Right kidney (tissue), 9 donors: ENCODE measurements around the gene SIGLEC11.
A peak's percentile ranks its signal among the peaks of the same experiment; 100 is the strongest.
"Not testable (repeated sequence)": the region's sequence is repeated elsewhere in the genome, so short reads cannot be mapped to it uniquely, and the experiment has no call there.

Experiments used
- DNase-seq: peaks from one replicate; pipeline ENCODE4 v3.0.0-alpha.2; 2016
- long read RNA-seq, 8 donors: transcript quantifications; one replicate each; lab custom pipeline, GENCODE V29; 2026

SIGLEC11 gene
- long read RNA-seq, donor 1, partial matches to known transcripts: 0 of 1 reads
- long read RNA-seq, donor 1, other reads (novel, unspliced or antisense): 0 of 1 reads
- long read RNA-seq, donor 2, partial matches to known transcripts: 0 of 1 reads
- long read RNA-seq, donor 2, other reads (novel, unspliced or antisense): 0 of 1 reads
- long read RNA-seq, donor 3, partial matches to known transcripts: 0 of 3 reads
- long read RNA-seq, donor 3, other reads (novel, unspliced or antisense): 0 of 3 reads
- long read RNA-seq, donor 4, partial matches to known transcripts: 0 of 2 reads
- long read RNA-seq, donor 4, other reads (novel, unspliced or antisense): 0 of 2 reads
- long read RNA-seq, donor 5, partial matches to known transcripts: 0 of 3 reads
- long read RNA-seq, donor 5, other reads (novel, unspliced or antisense): 0 of 3 reads
- long read RNA-seq, donor 6, partial matches to known transcripts: 0 of 2 reads
- long read RNA-seq, donor 6, other reads (novel, unspliced or antisense): 0 of 2 reads
- long read RNA-seq, donor 7, partial matches to known transcripts: 0 of 1 reads
- long read RNA-seq, donor 7, other reads (novel, unspliced or antisense): 0 of 1 reads
- long read RNA-seq, donor 8, partial matches to known transcripts: 0 of 3 reads
- long read RNA-seq, donor 8, other reads (novel, unspliced or antisense): 0 of 3 reads

- DNase-seq: not testable (repeated sequence)
Measured at GRCh38 chr19:49960980-49961379, at the start of gene SIGLEC11. SIGLEC11 (minus strand) TSS chr19:49961172; CDS start chr19:49961081, 91 bp downstream.

GRCh38 chr19:50008532-50008931 is 47.6 kb upstream of the SIGLEC11 start:
- DNase-seq: no peak

GRCh38 chr19:50007947-50008346 is 47.0 kb upstream of the SIGLEC11 start:
- no peak for DNase-seq

GRCh38 chr19:50007170-50007569 is 46.2 kb upstream of the SIGLEC11 start:
- DNase-seq: no peak

GRCh38 chr19:50005428-50005827 is 44.5 kb upstream of the SIGLEC11 start:
- no peak for DNase-seq

GRCh38 chr19:50003810-50004419 is 42.9 kb upstream of the SIGLEC11 start:
- no peak for DNase-seq

GRCh38 chr19:50003254-50003788 is 42.3 kb upstream of the SIGLEC11 start:
- no peak for DNase-seq

- DNase-seq: no peak
Measured at GRCh38 chr19:50002386-50002960, 41.5 kb upstream of the SIGLEC11 start.

- no peak for DNase-seq
Measured at GRCh38 chr19:50001775-50002174, 40.8 kb upstream of the SIGLEC11 start.

GRCh38 chr19:50000841-50001557 is 40.0 kb upstream of the SIGLEC11 start:
- DNase-seq: no peak

GRCh38 chr19:50000038-50000840 is 39.3 kb upstream of the SIGLEC11 start:
- no peak for DNase-seq

GRCh38 chr19:49999371-50000010 is 38.5 kb upstream of the SIGLEC11 start:
- DNase-seq: no peak

- no peak for DNase-seq
Measured at GRCh38 chr19:49997709-49998108, 36.7 kb upstream of the SIGLEC11 start.

GRCh38 chr19:49988433-49988832 is 27.5 kb upstream of the SIGLEC11 start:
- no peak for DNase-seq

GRCh38 chr19:49988007-49988406 is 27.0 kb upstream of the SIGLEC11 start:
- no peak for DNase-seq

- peak; percentile 88 for DNase-seq
Measured at GRCh38 chr19:49987159-49987698, 26.3 kb upstream of the SIGLEC11 start.

GRCh38 chr19:49986354-49986753 is 25.4 kb upstream of the SIGLEC11 start:
- no peak for DNase-seq

- DNase-seq: no peak
Measured at GRCh38 chr19:49985871-49986270, 24.9 kb upstream of the SIGLEC11 start.

GRCh38 chr19:49984491-49984890 is 23.5 kb upstream of the SIGLEC11 start:
- no peak for DNase-seq

- peak; percentile 32 for DNase-seq
Measured at GRCh38 chr19:49983645-49984229, 22.8 kb upstream of the SIGLEC11 start.
